A549 (cell line): ENCODE data around the gene GNB1.

Source experiments
- BHLHE40 ChIP-seq: IDR thresholded peaks from 2 replicates; pipeline ENCODE4 v1.6.1; 2012; ENCODE audit warnings: low read depth, low read length, inconsistent platforms
- CTCF ChIP-seq: fragments of >200 bp; sonication (Bioruptor Twin); formaldehyde crosslinking; IDR thresholded peaks from 3 replicates; pipeline ENCODE4 v1.5.1; 2016
- ELK1 ChIP-seq: fragments of 150-350 bp; IDR thresholded peaks from 2 replicates; pipeline ENCODE4 v1.6.1; 2014; ENCODE audit warnings: low read depth, mild to moderate bottlenecking, low read length
- EP300 ChIP-seq, 2 experiments: fragments of >200 bp; sonication (Bioruptor Twin); formaldehyde crosslinking; IDR thresholded peaks; 2 replicates in 1 of 2; 3 replicates in 1 of 2; pipeline ENCODE4 v1.6.1; 2016 to 2017
- HDAC2 ChIP-seq: fragments of 200-600 bp; sonication (generic); IDR thresholded peaks from 2 replicates; pipeline ENCODE4 v1.6.1; 2016
- HOXA7 ChIP-seq: fragments of 250-450 bp; sonication (Bioruptor Pico); IDR thresholded peaks from 2 replicates; pipeline ENCODE4 v1.5.0; 2020; ENCODE audit warnings: mild to moderate bottlenecking, moderate library complexity
- JUNB ChIP-seq: fragments of >200 bp; sonication (Bioruptor Twin); formaldehyde crosslinking; IDR thresholded peaks from 2 replicates; pipeline ENCODE4 v1.6.1; 2016
- NFE2L2 ChIP-seq: fragments of 150-350 bp; conservative IDR thresholded peaks from 2 replicates; pipeline ENCODE4 v1.6.1; 2014; ENCODE audit warnings: low read length
- PBX3 ChIP-seq: IDR thresholded peaks from 2 replicates; pipeline ENCODE4 v1.6.1; 2012
- POLR2A ChIP-seq: IDR thresholded peaks from 2 replicates; pipeline ENCODE4 v1.6.1; 2012; ENCODE audit warnings: mild to moderate bottlenecking, low read length
- RAD21 ChIP-seq, 2 experiments: fragments of >200 bp in 1 of 2; sonication (Bioruptor Twin) in 1 of 2; formaldehyde crosslinking in 1 of 2; IDR thresholded peaks in 1 of 2; conservative IDR thresholded peaks in 1 of 2; 2 replicates in 1 of 2; 3 replicates in 1 of 2; pipeline ENCODE4 v1.6.1; 2012 to 2018; ENCODE audit warnings: inconsistent platforms in 1 of 2
- REST ChIP-seq: fragments of 200-600 bp; sonication (generic); IDR thresholded peaks from 2 replicates; pipeline ENCODE4 v1.6.1; 2016; ENCODE audit warnings: antibody characterized with exemption, mild to moderate bottlenecking, moderate library complexity
- TFCP2L1 ChIP-seq: fragments of 250-450 bp; sonication (Bioruptor Pico); IDR thresholded peaks from 2 replicates; pipeline ENCODE4 v1.5.0; 2021; ENCODE audit warnings: mild to moderate bottlenecking

GRCh38 chr1:1893997-1894353, 3.1 kb upstream of the GNB1 start:
- TF ChIP-seq PBX3: no peak
- no peak for TF ChIP-seq CTCF
- TF ChIP-seq POLR2A: no peak
- no peak for TF ChIP-seq NFE2L2
- no peak for TF ChIP-seq RAD21 (conservative IDR thresholded peaks at IDR 0.05 in 1 of 2, IDR thresholded peaks at IDR 0.05 in 1 of 2)
- TF ChIP-seq JUNB: no peak
- TF ChIP-seq ELK1: no peak
- TF ChIP-seq EP300 (IDR thresholded peaks at IDR 0.05): no peak
- TF ChIP-seq REST: no peak
- TF ChIP-seq HOXA7 (CRISPR knock-in tag): no peak
- no peak for TF ChIP-seq HDAC2
- no peak for TF ChIP-seq BHLHE40
- no peak for TF ChIP-seq TFCP2L1 (CRISPR knock-in tag)
